Measurements from ENCODE around the gene PTPRD. TPM values are rescaled to one million over a fixed set of nuclear protein-coding genes. Genes with fewer than 3 reads are reported as not detected.

The PTPRD gene
- total RNA-seq, 1 donor from 2014 or later = 532 TPM

GRCh38 chr9:8614926-8615440, 1997.8 kb downstream of the PTPRD start:
- Mint-ChIP-seq H3K27me3 (ENCODE audit: unreplicated experiment) (no peaks in the 10 kb centered on the region), H3K4me3 (ENCODE audit: unreplicated experiment) (no peak overlapping the region), H3K9me3 (ENCODE audit: unreplicated experiment) (no peaks in the 10 kb centered on the region), H3K27ac (ENCODE audit: unreplicated experiment) (no peak overlapping the region), H3K36me3 (ENCODE audit: unreplicated experiment) (no peaks in the 10 kb centered on the region), H3K4me1 (ENCODE audit: low read depth, unreplicated experiment) (peaks cover 15% of the 10 kb centered on the region)
- no peak for DNase-seq
- no peak for TF ChIP-seq CTCF (IDR thresholded peaks at IDR 0.05; ENCODE audit: partially characterized antibody, unreplicated experiment)

GRCh38 chr9:8613346-8613825, 1999.4 kb downstream of the PTPRD start:
- no peak for TF ChIP-seq CTCF (IDR thresholded peaks at IDR 0.05; ENCODE audit: partially characterized antibody, unreplicated experiment)
- Mint-ChIP-seq H3K9me3 (ENCODE audit: unreplicated experiment) (no peaks in the 10 kb centered on the region), H3K4me3 (ENCODE audit: unreplicated experiment) (no peak overlapping the region), H3K27me3 (ENCODE audit: unreplicated experiment) (no peaks in the 10 kb centered on the region), H3K4me1 (ENCODE audit: low read depth, unreplicated experiment) (peaks cover 15% of the 10 kb centered on the region), H3K36me3 (ENCODE audit: unreplicated experiment) (no peaks in the 10 kb centered on the region), H3K27ac (ENCODE audit: unreplicated experiment) (no peak overlapping the region)
- no peak for DNase-seq

- H3K4me3 Mint-ChIP-seq (ENCODE audit: unreplicated experiment) = no peak overlapping the region
- no peak overlapping the region for H3K27ac Mint-ChIP-seq (ENCODE audit: unreplicated experiment)
- peaks cover 15% of the 10 kb centered on the region for H3K4me1 Mint-ChIP-seq (ENCODE audit: low read depth, unreplicated experiment)
- no peak for TF ChIP-seq CTCF (IDR thresholded peaks at IDR 0.05; ENCODE audit: partially characterized antibody, unreplicated experiment)
- no peaks in the 10 kb centered on the region for H3K9me3 Mint-ChIP-seq (ENCODE audit: unreplicated experiment)
- H3K36me3 Mint-ChIP-seq (ENCODE audit: unreplicated experiment) = no peaks in the 10 kb centered on the region
- H3K27me3 Mint-ChIP-seq (ENCODE audit: unreplicated experiment) = no peaks in the 10 kb centered on the region
- DNase-seq = no peak
Measured at GRCh38 chr9:8611153-8611552, 2001.6 kb downstream of the PTPRD start.

GRCh38 chr9:8610256-8610655, 2002.5 kb downstream of the PTPRD start:
- no peak for DNase-seq
- Mint-ChIP-seq H3K4me3 (ENCODE audit: unreplicated experiment) (no peak overlapping the region), H3K36me3 (ENCODE audit: unreplicated experiment) (no peaks in the 10 kb centered on the region), H3K9me3 (ENCODE audit: unreplicated experiment) (no peaks in the 10 kb centered on the region), H3K27ac (ENCODE audit: unreplicated experiment) (no peak overlapping the region), H3K27me3 (ENCODE audit: unreplicated experiment) (no peaks in the 10 kb centered on the region), H3K4me1 (ENCODE audit: low read depth, unreplicated experiment) (peaks cover 15% of the 10 kb centered on the region)
- no peak for TF ChIP-seq CTCF (IDR thresholded peaks at IDR 0.05; ENCODE audit: partially characterized antibody, unreplicated experiment)

- no peaks in the 10 kb centered on the region for H3K9me3 Mint-ChIP-seq (ENCODE audit: unreplicated experiment)
- no peak for DNase-seq
- H3K27ac Mint-ChIP-seq (ENCODE audit: unreplicated experiment) = no peak overlapping the region
Measured at GRCh38 chr9:8605096-8605495, 2007.7 kb downstream of the PTPRD start.

More at GRCh38 chr9:8605096-8605495, 2007.7 kb downstream of the PTPRD start:
- no peak overlapping the region for H3K4me3 Mint-ChIP-seq (ENCODE audit: unreplicated experiment)
- peaks cover 6% of the 10 kb centered on the region for H3K4me1 Mint-ChIP-seq (ENCODE audit: low read depth, unreplicated experiment)
- no peak for TF ChIP-seq CTCF (IDR thresholded peaks at IDR 0.05; ENCODE audit: partially characterized antibody, unreplicated experiment)
- H3K27me3 Mint-ChIP-seq (ENCODE audit: unreplicated experiment) = no peaks in the 10 kb centered on the region
- H3K36me3 Mint-ChIP-seq (ENCODE audit: unreplicated experiment) = no peaks in the 10 kb centered on the region
